ENCODE data around the gene NRXN2. TPM values are rescaled to one million over a fixed set of nuclear protein-coding genes. Genes with fewer than 3 reads are reported as not detected.
A peak's percentile ranks its signal among the peaks of the same experiment; 100 is the strongest.

Gene NRXN2
- total RNA-seq, 1 donor from 2014 or later = 50.4 TPM

DNA sequence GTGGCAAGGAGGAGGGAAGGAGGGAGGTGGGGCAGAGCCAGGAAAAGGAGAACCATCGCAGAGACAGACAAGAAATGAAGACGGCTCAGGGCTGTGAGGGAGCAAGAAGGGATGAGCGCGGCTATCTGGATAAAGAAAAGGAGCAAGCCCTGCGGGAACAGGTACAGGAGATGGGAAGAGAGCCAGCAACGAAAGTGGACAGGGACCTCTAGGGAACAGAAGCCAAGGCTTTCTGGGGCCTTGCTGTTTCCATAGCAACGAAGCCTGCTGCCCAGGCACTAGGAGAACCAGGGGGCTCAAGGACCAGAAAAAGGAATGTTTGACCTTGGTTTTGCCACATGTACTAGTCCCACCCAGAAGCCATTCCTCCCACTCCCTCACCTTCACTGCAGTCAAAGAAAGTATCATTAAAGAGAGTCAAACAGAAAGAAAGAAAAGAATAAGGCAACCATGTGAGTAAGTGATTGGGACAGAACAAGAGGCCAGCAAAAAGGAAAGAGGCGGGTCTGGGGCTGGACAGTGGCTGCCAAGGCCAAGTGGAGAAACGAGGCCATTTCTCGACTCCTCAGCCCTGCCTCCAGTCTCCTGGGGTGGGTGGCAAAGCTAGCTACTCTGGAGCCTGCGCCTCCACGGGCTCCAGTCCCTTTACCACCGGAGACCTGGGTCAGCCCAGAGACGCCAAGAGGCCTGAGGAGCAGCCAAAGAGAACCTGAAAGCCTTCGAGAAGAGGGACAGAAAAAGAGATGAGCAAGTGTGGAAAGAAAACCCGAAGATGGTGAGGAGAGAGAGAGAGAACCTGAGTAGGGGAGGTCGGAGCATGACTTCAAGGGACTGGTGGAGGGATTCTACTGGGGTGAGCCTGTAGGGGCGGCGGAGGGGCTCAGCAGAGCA, 35.1 kb downstream of the NRXN2 start:
- DNase-seq = no peak
- peaks cover 53% of the 10 kb centered on the region for H3K4me1 Mint-ChIP-seq (ENCODE audit: low read depth, unreplicated experiment)
- peaks cover 10% of the 10 kb centered on the region for H3K9me3 Mint-ChIP-seq (ENCODE audit: unreplicated experiment)
- H3K27me3 Mint-ChIP-seq (ENCODE audit: unreplicated experiment) = peaks cover 28% of the 10 kb centered on the region
- H3K4me3 Mint-ChIP-seq (ENCODE audit: unreplicated experiment) = peak overlapping the region; percentile 76
- H3K27ac Mint-ChIP-seq (ENCODE audit: unreplicated experiment) = peak overlapping the region; percentile 87
- TF ChIP-seq, protein P1, sequence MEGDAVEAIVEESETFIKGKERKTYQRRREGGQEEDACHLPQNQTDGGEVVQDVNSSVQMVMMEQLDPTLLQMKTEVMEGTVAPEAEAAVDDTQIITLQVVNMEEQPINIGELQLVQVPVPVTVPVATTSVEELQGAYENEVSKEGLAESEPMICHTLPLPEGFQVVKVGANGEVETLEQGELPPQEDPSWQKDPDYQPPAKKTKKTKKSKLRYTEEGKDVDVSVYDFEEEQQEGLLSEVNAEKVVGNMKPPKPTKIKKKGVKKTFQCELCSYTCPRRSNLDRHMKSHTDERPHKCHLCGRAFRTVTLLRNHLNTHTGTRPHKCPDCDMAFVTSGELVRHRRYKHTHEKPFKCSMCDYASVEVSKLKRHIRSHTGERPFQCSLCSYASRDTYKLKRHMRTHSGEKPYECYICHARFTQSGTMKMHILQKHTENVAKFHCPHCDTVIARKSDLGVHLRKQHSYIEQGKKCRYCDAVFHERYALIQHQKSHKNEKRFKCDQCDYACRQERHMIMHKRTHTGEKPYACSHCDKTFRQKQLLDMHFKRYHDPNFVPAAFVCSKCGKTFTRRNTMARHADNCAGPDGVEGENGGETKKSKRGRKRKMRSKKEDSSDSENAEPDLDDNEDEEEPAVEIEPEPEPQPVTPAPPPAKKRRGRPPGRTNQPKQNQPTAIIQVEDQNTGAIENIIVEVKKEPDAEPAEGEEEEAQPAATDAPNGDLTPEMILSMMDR (IDR thresholded peaks at IDR 0.05; ENCODE audit: partially characterized antibody, unreplicated experiment) = no peak
- peaks cover 10% of the 10 kb centered on the region for H3K36me3 Mint-ChIP-seq (ENCODE audit: unreplicated experiment)

DNA sequence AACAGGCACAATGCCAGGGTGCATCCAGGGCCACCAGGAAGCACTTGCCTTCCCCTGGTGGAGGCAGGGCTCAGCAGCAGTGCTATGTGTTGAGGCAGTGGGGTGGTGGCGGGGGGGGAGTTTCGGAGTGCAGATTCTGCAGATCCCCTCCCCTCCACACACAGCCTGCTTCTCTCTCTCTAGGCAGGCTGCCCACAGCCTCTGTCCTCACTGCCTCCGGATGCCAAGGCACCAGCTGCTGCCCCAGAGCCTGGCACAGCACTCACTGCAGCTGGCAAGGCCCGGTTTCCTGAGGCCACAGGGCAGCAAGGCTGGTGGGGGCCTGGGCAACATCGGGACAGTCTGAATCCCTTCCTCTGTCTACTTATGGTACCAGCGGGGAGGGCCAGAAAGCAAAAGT, 35.8 kb downstream of the NRXN2 start:
- peaks cover 28% of the 10 kb centered on the region for H3K27me3 Mint-ChIP-seq (ENCODE audit: unreplicated experiment)
- peaks cover 7% of the 10 kb centered on the region for H3K9me3 Mint-ChIP-seq (ENCODE audit: unreplicated experiment)
- H3K4me3 Mint-ChIP-seq (ENCODE audit: unreplicated experiment) = peak overlapping the region; percentile 76
- TF ChIP-seq, protein P1 (IDR thresholded peaks at IDR 0.05; ENCODE audit: partially characterized antibody, unreplicated experiment) = no peak
- peaks cover 10% of the 10 kb centered on the region for H3K36me3 Mint-ChIP-seq (ENCODE audit: unreplicated experiment)
- H3K27ac Mint-ChIP-seq (ENCODE audit: unreplicated experiment) = no peak overlapping the region
- peaks cover 49% of the 10 kb centered on the region for H3K4me1 Mint-ChIP-seq (ENCODE audit: low read depth, unreplicated experiment)
- no peak for DNase-seq

DNA sequence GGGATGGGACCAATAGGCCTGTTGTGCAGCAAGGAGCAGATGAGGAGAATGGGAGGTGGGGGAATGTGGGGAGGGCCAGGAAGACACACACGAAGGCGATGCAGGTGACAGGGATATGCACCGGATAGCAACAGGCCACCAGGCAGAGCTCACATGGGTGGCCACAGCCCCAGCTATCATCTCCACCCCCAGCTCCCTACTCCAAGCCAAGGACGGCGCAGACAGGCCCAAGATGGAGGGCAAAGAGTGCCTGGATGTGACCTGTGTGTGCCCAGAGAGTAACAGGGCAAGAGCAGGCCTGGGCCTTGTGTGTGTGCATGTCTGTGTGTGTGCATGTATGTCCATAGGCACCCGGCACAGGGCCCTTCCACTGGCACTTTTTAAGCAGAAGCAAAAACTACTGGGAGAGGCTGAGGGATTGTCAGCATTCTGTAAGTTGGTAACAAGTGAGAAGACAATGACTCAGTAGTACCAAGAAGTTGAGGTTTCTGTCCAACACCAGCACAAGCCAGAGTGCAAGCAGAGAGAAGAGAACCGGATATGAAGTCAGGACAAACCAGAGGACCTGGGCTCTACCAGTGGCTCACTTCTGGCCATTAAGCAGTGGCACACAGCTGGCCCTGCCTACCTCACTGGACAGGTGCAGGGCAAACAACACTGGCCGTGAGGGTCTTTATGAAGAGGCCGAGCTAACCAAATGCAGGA, 36.4 kb downstream of the NRXN2 start:
- no peak for DNase-seq
- H3K36me3 Mint-ChIP-seq (ENCODE audit: unreplicated experiment) = peaks cover 14% of the 10 kb centered on the region
- peaks cover 48% of the 10 kb centered on the region for H3K4me1 Mint-ChIP-seq (ENCODE audit: low read depth, unreplicated experiment)
- TF ChIP-seq, protein P1 (IDR thresholded peaks at IDR 0.05; ENCODE audit: partially characterized antibody, unreplicated experiment) = no peak
- peaks cover 7% of the 10 kb centered on the region for H3K9me3 Mint-ChIP-seq (ENCODE audit: unreplicated experiment)
- H3K4me3 Mint-ChIP-seq (ENCODE audit: unreplicated experiment) = peak overlapping the region; percentile 63
- peak overlapping the region; percentile 48 for H3K27ac Mint-ChIP-seq (ENCODE audit: unreplicated experiment)
- peaks cover 27% of the 10 kb centered on the region for H3K27me3 Mint-ChIP-seq (ENCODE audit: unreplicated experiment)

DNA sequence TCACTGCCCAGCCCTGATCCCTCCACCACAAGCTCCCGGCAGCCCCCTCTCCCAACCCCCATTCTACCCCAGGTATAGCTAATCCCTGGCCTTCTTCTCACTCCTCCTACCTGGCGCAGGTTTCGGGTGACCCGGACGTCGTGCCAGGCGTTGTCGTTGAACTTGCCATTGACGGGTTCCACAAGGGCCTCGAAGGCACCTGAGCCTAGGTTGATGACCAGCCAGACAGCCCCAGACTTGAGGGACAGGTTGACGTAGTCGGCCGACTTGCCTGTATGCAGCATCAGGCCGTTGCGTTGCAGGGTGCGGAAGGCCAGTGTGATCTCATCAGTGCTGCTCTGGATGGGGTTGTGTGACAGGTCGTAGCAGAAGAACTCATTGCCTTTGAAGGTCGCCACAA, 37.5 kb downstream of the NRXN2 start:
- H3K4me3 Mint-ChIP-seq (ENCODE audit: unreplicated experiment) = no peak overlapping the region
- H3K27ac Mint-ChIP-seq (ENCODE audit: unreplicated experiment) = no peak overlapping the region
- peaks cover 20% of the 10 kb centered on the region for H3K27me3 Mint-ChIP-seq (ENCODE audit: unreplicated experiment)
- H3K36me3 Mint-ChIP-seq (ENCODE audit: unreplicated experiment) = peaks cover 20% of the 10 kb centered on the region
- no peak for DNase-seq
- TF ChIP-seq, protein P1 (IDR thresholded peaks at IDR 0.05; ENCODE audit: partially characterized antibody, unreplicated experiment) = no peak
- H3K4me1 Mint-ChIP-seq (ENCODE audit: low read depth, unreplicated experiment) = peaks cover 43% of the 10 kb centered on the region
- H3K9me3 Mint-ChIP-seq (ENCODE audit: unreplicated experiment) = peaks cover 7% of the 10 kb centered on the region
